Measurements from ENCODE around the gene GIGYF2. TPM values are rescaled to one million over a fixed set of nuclear protein-coding genes. Genes with fewer than 3 reads are reported as not detected.

The GIGYF2 gene
- total and polyA plus RNA-seq, 2 of the 13 experiments (the other 11 are each of a cell fraction or from before 2014, with no cell fraction given), result 44.9 to 73.5 TPM

GRCh38 chr2:232871835-232872736 lies 175.0 kb downstream of the GIGYF2 start (continued):
- TF ChIP-seq NFAT5 (CRISPR knock-in tag; IDR thresholded peaks at IDR 0.05), result no peak
- TF ChIP-seq IRF2 (CRISPR knock-in tag; IDR thresholded peaks at IDR 0.05), result peak; percentile 54
- TF ChIP-seq HDAC6 (IDR thresholded peaks at IDR 0.05; ENCODE audit: low read depth, low read length), result no peak
- TF ChIP-seq ZFP36L1 (CRISPR knock-in tag; IDR thresholded peaks at IDR 0.05), result no peak
- TF ChIP-seq ZNF362 (CRISPR knock-in tag; IDR thresholded peaks at IDR 0.05; ENCODE audit: borderline replicate concordance), result peak; percentile 70; the same call in 1 of the 2 replicates
- no peak for TF ChIP-seq ZNF275 (CRISPR knock-in tag; IDR thresholded peaks at IDR 0.05; ENCODE audit: borderline replicate concordance)
- no peak; the same call in 1 of the 2 replicates for TF ChIP-seq ETV6 (CRISPR knock-in tag; conservative IDR thresholded peaks at IDR 0.05)
- peak; percentile 26; the same call in 1 of the 2 replicates for TF ChIP-seq NFYC (CRISPR knock-in tag; IDR thresholded peaks at IDR 0.05)
- TF ChIP-seq BCLAF1 (IDR thresholded peaks at IDR 0.05), result no peak
- peak; percentile 81; the same call in 1 of the 2 replicates for TF ChIP-seq ZZZ3 (CRISPR knock-in tag; IDR thresholded peaks at IDR 0.05; ENCODE audit: borderline replicate concordance)
- TF ChIP-seq CAMTA2 (CRISPR knock-in tag; IDR thresholded peaks at IDR 0.05; ENCODE audit: borderline replicate concordance), result no peak
- TF ChIP-seq CCDC6 (CRISPR knock-in tag; IDR thresholded peaks at IDR 0.05), result no peak; the same call in 1 of the 2 replicates
- TF ChIP-seq TP53 (CRISPR knock-in tag; conservative IDR thresholded peaks at IDR 0.05), result no peak
- TF ChIP-seq ZFAT (CRISPR knock-in tag; conservative IDR thresholded peaks at IDR 0.05), result no peak
- TF ChIP-seq JARID2 (CRISPR knock-in tag; IDR thresholded peaks at IDR 0.05; ENCODE audit: insufficient replicate concordance), result no peak
